ENCODE data around the gene WDPCP.

GRCh38 chr2:63340443-63340842 is 247.8 kb downstream of the WDPCP start:
- no peak for TF ChIP-seq CTCF (CRISPR knock-in tag; IDR thresholded peaks at IDR 0.05)
- no peak for TF ChIP-seq TCF7L2 (IDR thresholded peaks at IDR 0.05; ENCODE audit: low read depth, low read length)
- TF ChIP-seq ZNF776 (CRISPR knock-in tag; IDR thresholded peaks at IDR 0.05) = no peak
- TF ChIP-seq RXRA (CRISPR knock-in tag; IDR thresholded peaks at IDR 0.05) = no peak
- no peak for TF ChIP-seq MAFK (conservative IDR thresholded peaks at IDR 0.05 in 1 of 2, IDR thresholded peaks at IDR 0.05 in 1 of 2; ENCODE audit: low read length in 2 of 2)
- TF ChIP-seq EZH2 (conservative IDR thresholded peaks at IDR 0.05; ENCODE audit: low read depth, low read length) = no peak
- no peak for TF ChIP-seq RAD51 (IDR thresholded peaks at IDR 0.05; ENCODE audit: borderline replicate concordance)
- no peak for TF ChIP-seq HNRNPK (IDR thresholded peaks at IDR 0.05; ENCODE audit: low read depth, low read length, poor library complexity, severe bottlenecking)
- TF ChIP-seq DDIT3 (CRISPR knock-in tag; IDR thresholded peaks at IDR 0.05) = no peak
- TF ChIP-seq PRDM10 (CRISPR knock-in tag; IDR thresholded peaks at IDR 0.05; ENCODE audit: low read depth) = no peak
- TF ChIP-seq NFIC (IDR thresholded peaks at IDR 0.05; ENCODE audit: low read length) = no peak
- no peak for TF ChIP-seq SUZ12 (IDR thresholded peaks at IDR 0.05; ENCODE audit: low read depth, low read length)
- TF ChIP-seq ZNF546 (CRISPR knock-in tag; conservative IDR thresholded peaks at IDR 0.05) = no peak

All from HepG2 (cell line).